ENCODE measurements around the gene HNRNPH3.

GRCh38 chr10:68315582-68315981 lies 16.3 kb upstream of the HNRNPH3 start:
- TF ChIP-seq GATA2 (IDR thresholded peaks at IDR 0.05; ENCODE audit: low read depth, low read length) (no peak), GATA3 (IDR thresholded peaks at IDR 0.05; ENCODE audit: low read depth, low read length) (no peak)
